ENCODE results near the gene NIPAL1.

Gene NIPAL1

GRCh38 chr4:48016141-48017107 lies at the start of gene NIPAL1, which contains the start of gene CNGA1:
TSS of gene NIPAL1 (plus strand) at chr4:48016772. CDS start at chr4:48016840, 68 bp downstream.
TSS of gene CNGA1 (minus strand) at chr4:48016681. CDS start at chr4:47952689, 63,992 bp downstream.
- Mint-ChIP-seq H3K36me3 (ENCODE audit: low read depth) (no peaks in the 10 kb centered on the region), H3K27me3 (ENCODE audit: low read depth, poor library complexity) (peaks cover 46% of the 10 kb centered on the region), H3K4me3 (peak within 1 kb of the TSS; percentile 83), H3K4me1 (peaks cover 8% of the 10 kb centered on the region), H3K27ac (no peak within 1 kb of the TSS), H3K9me3 (peaks cover 17% of the 10 kb centered on the region)
- TF ChIP-seq CTCF (IDR thresholded peaks at IDR 0.05) = peak; percentile 14
- peak; percentile 87 for DNase-seq

- TF ChIP-seq CTCF (IDR thresholded peaks at IDR 0.05) = no peak
- no peak for DNase-seq
- Mint-ChIP-seq H3K27ac (no peak overlapping the region), H3K27me3 (ENCODE audit: low read depth, poor library complexity) (peaks cover 3% of the 10 kb centered on the region), H3K9me3 (peaks cover 4% of the 10 kb centered on the region), H3K36me3 (ENCODE audit: low read depth) (no peaks in the 10 kb centered on the region), H3K4me1 (no peaks in the 10 kb centered on the region), H3K4me3 (no peak overlapping the region)
Observed at GRCh38 chr4:47968847-47969246, 47.7 kb upstream of the NIPAL1 start.

- no peaks in the 10 kb centered on the region for H3K36me3 Mint-ChIP-seq (ENCODE audit: low read depth)
- H3K9me3 Mint-ChIP-seq = no peaks in the 10 kb centered on the region
- TF ChIP-seq CTCF (IDR thresholded peaks at IDR 0.05) = no peak
- no peak for DNase-seq
- H3K27ac Mint-ChIP-seq = no peak overlapping the region
- H3K4me1 Mint-ChIP-seq = no peaks in the 10 kb centered on the region
- peaks cover 3% of the 10 kb centered on the region for H3K27me3 Mint-ChIP-seq (ENCODE audit: low read depth, poor library complexity)
- H3K4me3 Mint-ChIP-seq = no peak overlapping the region
Observed at GRCh38 chr4:47972181-47972580, 44.4 kb upstream of the NIPAL1 start.

- peaks cover 3% of the 10 kb centered on the region for H3K27me3 Mint-ChIP-seq (ENCODE audit: low read depth, poor library complexity)
- no peaks in the 10 kb centered on the region for H3K4me1 Mint-ChIP-seq
- H3K4me3 Mint-ChIP-seq = no peak overlapping the region
- H3K27ac Mint-ChIP-seq = no peak overlapping the region
- H3K9me3 Mint-ChIP-seq = no peaks in the 10 kb centered on the region
- no peak for DNase-seq
- H3K36me3 Mint-ChIP-seq (ENCODE audit: low read depth) = no peaks in the 10 kb centered on the region
- TF ChIP-seq CTCF (IDR thresholded peaks at IDR 0.05) = no peak
Observed at GRCh38 chr4:47972721-47973120, 43.9 kb upstream of the NIPAL1 start.

- TF ChIP-seq CTCF (IDR thresholded peaks at IDR 0.05) = no peak
- Mint-ChIP-seq H3K9me3 (no peaks in the 10 kb centered on the region), H3K27me3 (ENCODE audit: low read depth, poor library complexity) (peaks cover 3% of the 10 kb centered on the region), H3K36me3 (ENCODE audit: low read depth) (no peaks in the 10 kb centered on the region), H3K4me3 (no peak overlapping the region), H3K27ac (no peak overlapping the region), H3K4me1 (no peaks in the 10 kb centered on the region)
- DNase-seq = no peak
Observed at GRCh38 chr4:47974566-47974965, 42.0 kb upstream of the NIPAL1 start.
